ENCODE measurements around the gene RELN. TPM values are rescaled to one million over a fixed set of nuclear protein-coding genes. Genes with fewer than 3 reads are reported as not detected.

Gene RELN
- total and polyA plus RNA-seq, 8 donors, result 3.6 to 20.1 (median 15.3) TPM

DNA sequence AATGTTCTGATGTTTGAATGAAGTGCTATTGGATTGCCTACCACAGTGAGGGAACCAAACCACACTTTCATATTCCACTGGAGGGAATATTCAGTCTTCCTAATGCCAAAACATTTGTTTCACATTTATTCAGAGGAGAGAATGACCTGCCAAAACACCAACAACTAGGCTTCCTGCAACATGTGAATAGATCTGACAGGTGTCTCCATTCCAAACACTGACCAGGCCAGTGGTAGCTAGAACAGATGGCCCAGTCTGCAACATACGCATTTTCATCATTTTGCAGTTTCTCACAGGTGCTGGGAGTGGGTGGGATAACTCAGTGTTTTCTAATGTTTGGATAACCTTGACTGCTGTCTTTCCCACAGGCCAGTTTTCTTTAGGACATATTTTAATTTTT lies 110.0 kb downstream of the RELN start:
- no peak for DNase-seq
- no peaks in the 10 kb centered on the region for H3K36me3 ChIP-seq
- TF ChIP-seq, protein P1, sequence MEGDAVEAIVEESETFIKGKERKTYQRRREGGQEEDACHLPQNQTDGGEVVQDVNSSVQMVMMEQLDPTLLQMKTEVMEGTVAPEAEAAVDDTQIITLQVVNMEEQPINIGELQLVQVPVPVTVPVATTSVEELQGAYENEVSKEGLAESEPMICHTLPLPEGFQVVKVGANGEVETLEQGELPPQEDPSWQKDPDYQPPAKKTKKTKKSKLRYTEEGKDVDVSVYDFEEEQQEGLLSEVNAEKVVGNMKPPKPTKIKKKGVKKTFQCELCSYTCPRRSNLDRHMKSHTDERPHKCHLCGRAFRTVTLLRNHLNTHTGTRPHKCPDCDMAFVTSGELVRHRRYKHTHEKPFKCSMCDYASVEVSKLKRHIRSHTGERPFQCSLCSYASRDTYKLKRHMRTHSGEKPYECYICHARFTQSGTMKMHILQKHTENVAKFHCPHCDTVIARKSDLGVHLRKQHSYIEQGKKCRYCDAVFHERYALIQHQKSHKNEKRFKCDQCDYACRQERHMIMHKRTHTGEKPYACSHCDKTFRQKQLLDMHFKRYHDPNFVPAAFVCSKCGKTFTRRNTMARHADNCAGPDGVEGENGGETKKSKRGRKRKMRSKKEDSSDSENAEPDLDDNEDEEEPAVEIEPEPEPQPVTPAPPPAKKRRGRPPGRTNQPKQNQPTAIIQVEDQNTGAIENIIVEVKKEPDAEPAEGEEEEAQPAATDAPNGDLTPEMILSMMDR (IDR thresholded peaks at IDR 0.05), result no peak
- H3K27me3 ChIP-seq, result no peaks in the 10 kb centered on the region
- no peak for ATAC-seq
- H3K4me3 ChIP-seq, result no peak overlapping the region
- H3K4me1 ChIP-seq, result no peaks in the 10 kb centered on the region
- intact Hi-C loops (cut with DNase I), result no loop called here
- H3K27ac ChIP-seq, result no peak overlapping the region
- peaks cover 0 to 5% of the 10 kb centered on the region in 2 donors for H3K9me3 ChIP-seq

DNA sequence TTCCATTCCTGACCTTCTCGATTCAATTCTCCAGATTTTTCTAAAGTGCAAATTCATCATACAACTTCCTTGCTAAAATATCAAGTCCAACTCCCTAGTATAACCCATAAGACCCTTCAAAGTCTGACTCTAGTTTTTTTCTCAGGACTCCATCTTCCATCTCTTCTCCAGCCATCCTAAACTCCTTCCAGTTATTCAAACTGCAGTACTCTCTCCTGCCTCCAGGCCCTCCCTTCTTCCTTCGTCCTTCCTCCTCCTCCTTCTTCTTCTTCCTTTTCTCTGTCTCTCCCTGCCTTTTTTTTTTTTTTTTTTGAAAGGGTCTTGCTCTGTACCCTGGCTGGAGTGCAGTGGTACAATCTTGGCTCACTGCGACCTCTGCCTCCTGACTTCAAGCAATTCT lies 111.9 kb downstream of the RELN start:
- TF ChIP-seq, protein P1 (IDR thresholded peaks at IDR 0.05), result no peak
- Histone ChIP-seq H3K4me1 (no peaks in the 10 kb centered on the region), H3K27ac (no peak overlapping the region), H3K27me3 (no peaks in the 10 kb centered on the region), H3K4me3 (no peak overlapping the region), H3K9me3 (no peaks in the 10 kb centered on the region), H3K36me3 (no peaks in the 10 kb centered on the region)
- no peak for ATAC-seq
- no peak for DNase-seq
- intact Hi-C loops (cut with DNase I), result no loop called here

DNA sequence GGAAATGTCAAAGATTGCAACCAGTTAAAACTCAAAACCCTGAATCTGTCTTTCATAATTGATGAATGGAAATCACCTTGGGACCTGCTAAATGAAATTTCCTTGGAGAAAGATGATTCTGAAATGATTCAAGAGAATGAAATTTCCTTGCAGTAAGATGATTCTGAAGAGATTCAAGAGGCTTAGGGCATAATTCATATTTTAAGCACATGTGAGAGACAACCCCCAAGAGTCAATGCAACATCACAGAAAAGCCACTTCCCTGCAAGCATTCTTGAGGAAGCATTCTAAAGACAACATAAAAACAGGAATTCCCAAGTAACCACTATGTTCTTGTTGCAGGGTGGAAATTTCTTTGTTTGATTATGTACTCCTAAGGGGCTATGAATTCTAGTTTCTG lies 113.7 kb downstream of the RELN start:
- Histone ChIP-seq H3K4me1 (no peaks in the 10 kb centered on the region), H3K27me3 (no peaks in the 10 kb centered on the region), H3K27ac (no peak overlapping the region), H3K4me3 (no peak overlapping the region), H3K36me3 (no peaks in the 10 kb centered on the region), H3K9me3 (no peaks in the 10 kb centered on the region)
- TF ChIP-seq, protein P1 (IDR thresholded peaks at IDR 0.05), result no peak
- DNase-seq (no peak), ATAC-seq (no peak)
- intact Hi-C loops (cut with DNase I), result no loop called here

DNA sequence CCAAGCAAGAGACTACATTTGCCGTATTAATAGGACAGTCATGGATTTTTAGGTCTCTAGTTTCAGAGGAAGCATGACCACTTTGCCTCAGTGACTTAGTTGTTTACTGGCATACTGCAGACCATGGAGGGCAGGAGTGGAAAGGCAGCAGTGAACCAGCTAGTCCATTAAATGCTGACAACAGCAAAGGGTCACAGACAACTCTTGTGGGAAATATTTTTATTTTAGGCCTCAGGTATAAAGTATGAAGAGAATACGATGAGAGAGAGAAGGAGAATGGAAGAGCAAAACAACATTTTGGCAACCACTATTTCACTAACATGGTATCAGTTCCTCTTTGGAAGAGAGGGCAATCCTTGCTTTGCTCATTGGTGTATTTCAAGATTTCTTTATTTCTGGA lies 118.0 kb downstream of the RELN start:
- DNase-seq (no peak), ATAC-seq (no peak)
- Histone ChIP-seq H3K4me3 (no peak overlapping the region), H3K4me1 (no peaks in the 10 kb centered on the region), H3K27me3 (no peaks in the 10 kb centered on the region), H3K36me3 (no peaks in the 10 kb centered on the region), H3K9me3 (no peaks in the 10 kb centered on the region), H3K27ac (no peak overlapping the region)
- TF ChIP-seq, protein P1 (IDR thresholded peaks at IDR 0.05), result no peak
- intact Hi-C loops (cut with DNase I), result no loop called here

DNA sequence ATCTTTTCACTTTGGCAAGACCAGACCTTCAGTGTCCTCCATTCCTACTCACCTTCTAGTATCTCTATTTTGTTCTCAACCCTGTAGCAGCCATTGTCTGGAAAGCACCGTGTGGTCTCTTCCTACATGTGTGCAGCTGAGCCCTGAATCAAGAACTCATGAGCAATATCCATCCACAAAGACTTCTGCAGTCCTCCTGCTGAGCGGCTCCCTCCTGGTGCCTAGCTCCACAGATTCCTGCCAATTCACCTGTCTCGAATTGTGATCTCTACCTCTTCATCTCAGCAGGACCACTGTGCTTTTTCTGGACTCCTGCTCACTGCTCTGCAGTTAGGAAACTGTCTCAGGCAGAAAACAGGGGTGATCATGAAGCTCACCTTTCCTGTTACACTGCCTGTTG lies 118.8 kb downstream of the RELN start:
- Histone ChIP-seq H3K9me3 (no peaks in the 10 kb centered on the region), H3K4me3 (no peak overlapping the region), H3K27me3 (no peaks in the 10 kb centered on the region), H3K36me3 (no peaks in the 10 kb centered on the region), H3K4me1 (no peaks in the 10 kb centered on the region), H3K27ac (no peak overlapping the region)
- TF ChIP-seq, protein P1 (IDR thresholded peaks at IDR 0.05), result no peak
- ATAC-seq, result no peak
- DNase-seq, result no peak
- intact Hi-C loops (cut with DNase I), result no loop called here

Data from left lung (tissue), 10 donors.